ENCODE results near the gene RAB24. TPM values are rescaled to one million over a fixed set of nuclear protein-coding genes. Genes with fewer than 3 reads are reported as not detected.
A peak's percentile ranks its signal among the peaks of the same experiment; 100 is the strongest.

Gene RAB24
- total RNA-seq, 1 experiment from 2014 or later = 25.1 TPM

GRCh38 chr5:177334781-177335700 lies 31.5 kb upstream of the RAB24 start:
- DNase-seq (ENCODE audit: low spot score) = no peak
- in situ Hi-C loops (cut with HindIII; ENCODE audit: low sequenced_read_pairs) = no loop called here

DNA sequence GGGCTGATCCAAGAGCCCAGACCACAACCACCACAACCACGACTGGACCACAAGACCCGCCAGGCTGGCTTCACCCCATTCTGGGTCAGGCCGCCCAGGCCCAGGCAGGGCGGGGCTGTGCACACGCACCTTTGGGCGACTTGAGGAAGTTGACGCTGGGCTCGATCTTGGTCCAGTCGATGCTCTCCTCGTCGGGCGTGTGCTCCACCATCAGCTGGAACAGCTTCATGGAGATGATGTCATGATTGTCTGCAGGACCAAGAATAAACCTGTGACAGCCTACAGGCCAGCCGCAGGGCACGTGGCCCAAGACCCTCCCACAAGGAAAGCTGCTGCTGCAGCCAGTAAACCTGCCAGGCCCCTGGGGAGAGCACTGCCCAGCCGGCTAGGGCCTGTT lies 30.6 kb upstream of the RAB24 start:
- in situ Hi-C loops (cut with HindIII; ENCODE audit: low sequenced_read_pairs) = no loop called here

GRCh38 chr5:177333420-177334154 lies 30.1 kb upstream of the RAB24 start:
- in situ Hi-C loops (cut with HindIII; ENCODE audit: low sequenced_read_pairs) = no loop called here
- DNase-seq (ENCODE audit: low spot score) = no peak

More for the DNA sequence above, 30.6 kb upstream of the RAB24 start:
- no peak for DNase-seq (ENCODE audit: low spot score)

DNA sequence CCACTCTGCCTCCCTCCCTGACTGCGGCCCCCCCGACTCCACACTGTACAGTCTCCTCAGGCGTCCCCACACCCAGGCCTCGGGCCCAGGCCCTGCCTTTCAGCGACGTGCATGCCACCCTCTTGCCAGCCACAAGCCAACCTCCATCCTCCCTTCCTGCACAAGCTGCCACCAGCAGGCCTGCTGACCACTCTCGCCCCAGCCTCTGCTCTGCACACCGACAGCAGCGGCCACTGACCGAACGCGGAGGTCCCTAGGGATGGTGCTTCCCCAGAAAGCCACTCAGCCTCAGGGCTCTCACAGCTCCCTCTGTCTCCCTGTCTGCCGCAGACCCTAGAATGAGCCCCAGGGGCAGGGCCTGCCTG lies 29.4 kb upstream of the RAB24 start:
- in situ Hi-C loops (cut with HindIII; ENCODE audit: low sequenced_read_pairs) = no loop called here
- DNase-seq (ENCODE audit: low spot score) = no peak

DNA sequence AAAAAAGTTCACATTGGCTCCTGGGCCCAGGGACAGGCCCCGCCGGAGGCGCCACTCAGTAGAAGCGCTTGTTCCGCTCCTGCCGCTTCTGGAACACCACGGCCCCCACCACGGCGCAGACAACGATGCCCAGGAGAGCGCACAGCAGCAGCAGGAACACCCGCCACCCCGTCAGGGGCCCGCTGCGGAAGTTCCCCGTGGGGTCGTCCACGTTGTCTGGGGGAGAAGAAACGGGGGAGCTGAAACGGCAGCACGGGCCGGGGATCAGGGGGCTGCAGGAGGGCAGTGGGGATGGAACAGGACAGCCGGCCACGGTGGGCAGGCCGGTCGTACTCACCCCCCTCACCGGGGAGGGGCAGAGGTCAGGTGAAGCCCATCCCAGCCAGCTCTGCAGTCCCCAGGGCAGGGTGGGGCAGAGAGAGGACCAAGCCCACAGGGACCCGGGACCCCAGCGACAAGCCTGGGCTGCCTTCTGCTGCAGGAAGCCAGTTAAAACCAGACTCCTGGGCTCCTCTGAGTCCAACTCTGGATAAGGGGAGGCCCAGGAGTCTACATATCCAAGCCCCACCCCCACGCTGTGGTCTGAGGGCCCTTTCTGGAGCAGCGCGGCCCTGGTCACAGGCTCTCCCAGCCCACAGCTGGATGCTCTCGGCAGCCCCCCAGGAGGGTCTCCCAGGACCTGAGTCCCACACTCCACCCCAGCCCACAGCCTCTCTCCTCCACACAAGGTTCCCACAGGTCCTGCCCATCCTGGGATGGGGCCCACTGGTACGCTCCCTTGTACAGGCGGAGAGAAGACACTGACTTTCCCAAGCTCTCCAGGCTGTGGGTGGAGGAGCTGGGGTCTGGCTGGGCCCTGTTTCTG lies 28.7 kb upstream of the RAB24 start:
- DNase-seq (ENCODE audit: low spot score) = no peak
- in situ Hi-C loops (cut with HindIII; ENCODE audit: low sequenced_read_pairs) = no loop called here

- in situ Hi-C loops (cut with HindIII; ENCODE audit: low sequenced_read_pairs) = no loop called here
- no peak for DNase-seq (ENCODE audit: low spot score)
Observed at GRCh38 chr5:177330991-177331842, 27.7 kb upstream of the RAB24 start.

GRCh38 chr5:177329883-177330282 lies 26.4 kb upstream of the RAB24 start:
- DNase-seq (ENCODE audit: low spot score) = no peak
- in situ Hi-C loops (cut with HindIII; ENCODE audit: low sequenced_read_pairs) = no loop called here

DNA sequence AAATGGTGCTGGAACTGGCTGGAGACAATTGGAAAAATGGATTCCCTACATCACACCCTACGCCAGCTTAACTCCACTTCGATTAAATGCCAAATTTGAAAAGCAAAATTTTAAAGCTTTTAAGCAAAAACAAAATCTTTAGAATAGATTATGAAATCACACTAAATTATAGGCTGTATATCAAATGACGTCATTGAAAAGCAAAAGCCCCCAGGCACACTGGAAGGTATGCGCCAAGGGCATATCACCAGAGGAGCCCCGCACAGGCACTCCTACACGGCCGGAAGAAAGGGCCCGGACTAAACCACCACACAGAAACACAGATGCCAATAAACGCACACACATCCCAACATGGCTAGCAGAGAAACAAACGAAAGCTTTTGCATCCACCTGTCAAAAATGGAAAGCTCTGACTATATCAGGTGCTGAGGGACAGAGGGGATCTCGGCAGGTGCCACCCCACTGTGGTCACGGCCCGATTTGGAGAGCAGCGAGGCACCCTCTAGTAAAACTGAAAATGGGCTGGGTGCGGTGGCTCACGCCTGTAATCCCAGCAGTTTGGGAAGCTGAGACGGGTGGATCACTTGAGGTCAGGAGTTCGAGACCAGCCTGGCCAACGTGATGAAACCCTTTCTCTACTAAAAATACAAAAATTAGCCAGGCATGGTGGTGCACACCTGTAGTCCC lies 25.2 kb upstream of the RAB24 start:
- in situ Hi-C loops (cut with HindIII; ENCODE audit: low sequenced_read_pairs) = no loop called here
- no peak for DNase-seq (ENCODE audit: low spot score)

DNA sequence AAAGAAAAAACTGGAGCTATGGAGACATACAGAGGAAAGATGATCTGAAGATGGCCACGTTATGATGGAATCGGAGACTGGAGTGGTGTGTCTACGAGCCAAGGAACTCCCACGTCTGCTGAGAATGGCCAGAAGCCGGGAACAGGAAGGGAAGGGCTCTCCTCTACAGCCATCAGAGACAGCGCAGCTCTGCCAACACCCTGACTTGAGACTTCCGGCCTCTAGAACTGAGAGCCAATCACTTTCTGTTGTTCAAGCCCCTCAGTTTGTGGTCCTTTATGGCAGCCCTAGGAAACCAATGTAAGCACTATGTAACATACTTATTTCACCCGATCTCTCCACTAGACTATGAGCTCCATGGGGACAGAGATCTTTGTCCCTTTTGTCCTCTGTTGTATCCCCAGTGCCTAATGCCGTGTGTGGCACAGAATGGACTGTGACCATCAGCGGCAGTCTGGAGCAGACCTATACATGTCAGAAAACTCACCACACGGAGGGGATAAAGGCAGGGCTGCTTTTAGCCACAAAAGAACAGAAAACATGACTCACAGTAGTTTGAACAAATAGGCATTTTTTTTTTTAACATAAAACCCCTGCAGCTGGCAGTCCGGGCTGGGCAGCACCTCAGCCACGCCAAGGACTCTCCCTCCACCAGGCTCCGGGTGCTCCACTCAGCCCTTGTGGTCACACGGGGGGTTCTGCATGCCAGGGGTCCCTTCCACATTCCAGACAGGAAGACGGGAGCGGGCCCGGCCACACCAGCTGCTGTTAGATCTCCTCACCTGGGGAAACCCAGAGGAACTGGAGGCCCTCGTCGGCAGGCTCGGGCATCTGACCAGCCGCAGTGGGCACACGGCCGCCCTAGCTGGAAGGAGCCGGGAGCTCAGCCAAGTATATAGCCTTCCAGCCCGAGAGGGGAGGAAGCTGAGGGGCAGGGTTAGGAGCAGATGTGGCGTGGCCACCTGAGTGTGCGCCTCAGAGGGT lies 24.3 kb upstream of the RAB24 start:
- in situ Hi-C loops (cut with HindIII; ENCODE audit: low sequenced_read_pairs) = no loop called here
- no peak for DNase-seq (ENCODE audit: low spot score)

- in situ Hi-C loops (cut with HindIII; ENCODE audit: low sequenced_read_pairs) = no loop called here
- no peak for DNase-seq (ENCODE audit: low spot score)
Observed at GRCh38 chr5:177325868-177326381, 22.4 kb upstream of the RAB24 start.

GRCh38 chr5:177320879-177321278 lies 17.4 kb upstream of the RAB24 start:
- no peak for DNase-seq (ENCODE audit: low spot score)
- in situ Hi-C loops (cut with HindIII; ENCODE audit: low sequenced_read_pairs) = no loop called here

- in situ Hi-C loops (cut with HindIII; ENCODE audit: low sequenced_read_pairs) = no loop called here
- DNase-seq (ENCODE audit: low spot score) = no peak
Observed at GRCh38 chr5:177319913-177320588, 16.5 kb upstream of the RAB24 start.

DNA sequence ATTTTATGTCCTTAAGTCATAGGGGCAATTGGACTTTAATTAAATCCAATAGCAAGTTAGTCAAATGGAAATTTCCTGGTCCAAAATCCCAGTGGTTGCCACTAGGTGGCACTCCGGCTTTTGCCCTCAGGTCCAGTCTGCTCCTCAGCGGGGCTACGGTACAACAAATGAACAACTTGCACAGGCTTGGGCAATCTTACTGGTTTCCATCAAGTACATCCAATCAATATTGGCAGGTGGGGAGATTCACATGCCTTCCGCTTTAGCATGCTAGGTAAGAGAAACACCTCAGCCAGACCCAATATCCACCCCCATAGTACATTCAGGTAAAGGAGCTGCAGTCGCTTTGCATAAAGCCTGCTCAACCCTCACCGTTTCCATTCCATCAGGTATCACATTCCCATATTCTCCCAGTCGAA lies 14.4 kb upstream of the RAB24 start:
- in situ Hi-C loops (cut with HindIII; ENCODE audit: low sequenced_read_pairs) = no loop called here
- peak; percentile 84 for DNase-seq (ENCODE audit: low spot score)

- in situ Hi-C loops (cut with HindIII; ENCODE audit: low sequenced_read_pairs) = no loop called here
- no peak for DNase-seq (ENCODE audit: low spot score)
Observed at GRCh38 chr5:177316005-177316404, 12.5 kb upstream of the RAB24 start.

- no peak for DNase-seq (ENCODE audit: low spot score)
- in situ Hi-C loops (cut with HindIII; ENCODE audit: low sequenced_read_pairs) = no loop called here
Observed at GRCh38 chr5:177315411-177315810, 11.9 kb upstream of the RAB24 start.

Measured in G401 (cell line).